Heart left ventricle (tissue), 13 donors: ENCODE results near the gene ACACA.

Experiments
- CTCF ChIP-seq, 12 donors: fragments of 200-600 bp; sonication (generic) in 4 of 12; IDR thresholded peaks; one replicate each; pipeline versions ENCODE4 v1.5.0 to v1.8.0; 2018 to 2022; ENCODE audit warnings: antibody characterized with exemption in 12 of 12, mild to moderate bottlenecking in 5 of 12
- POLR2A ChIP-seq, 2 donors: fragments of 450-650 bp; IDR thresholded peaks; one replicate each; pipeline ENCODE4 v1.6.1; 2017; ENCODE audit warnings: antibody characterized with exemption in 2 of 2, mild to moderate bottlenecking in 2 of 2, moderate library complexity in 2 of 2
- donor health status: ischemic (EF 13 %, LVEDD 7.1; RV severe dilation, severe dysfunction).
- donor health status: DM: no; HTN: yes; CAD: no.
- donor health status: DM: no; HTN: no; CAD: no.
- donor health status: ischemic (EF 25% LVEDD 6.9; RV normal size, moderate dysfunction).
- donor health status: ischemic (EF 25% LVEDD 5.7; RV mildly dilated, moderate dysfunction).
- donor health status: ischemic (EF 35%, LVEDD 5.7; RV mildly dilated, moderate dysfunction).
- donor health status: nonischemic (EF 11% LVEDD 7.7; RV severe dilation, severe dysfunction).
- donor health status: DM: yes; HTN: yes; CAD: no.
- donor health status: PGD.
- donor health status: ischemic (EF 29% LVEDD 5.4; RV normal size, mild dysfunction).
- donor health status: nonischemic (EF 23%, LVEDD 6.1; RV moderate dilation, normal function).

GRCh38 chr17:37240381-37240780, 166.3 kb downstream of the ACACA start:
- TF ChIP-seq CTCF (IDR thresholded peaks at IDR 0.05) (no peak), POLR2A (IDR thresholded peaks at IDR 0.05) (no peak)
